ENCODE measurements around the gene PAK1.
"Not testable (repeated sequence)": the region's sequence is repeated elsewhere in the genome, so short reads cannot be mapped to it uniquely, and the experiment has no call there.

The PAK1 gene

DNA sequence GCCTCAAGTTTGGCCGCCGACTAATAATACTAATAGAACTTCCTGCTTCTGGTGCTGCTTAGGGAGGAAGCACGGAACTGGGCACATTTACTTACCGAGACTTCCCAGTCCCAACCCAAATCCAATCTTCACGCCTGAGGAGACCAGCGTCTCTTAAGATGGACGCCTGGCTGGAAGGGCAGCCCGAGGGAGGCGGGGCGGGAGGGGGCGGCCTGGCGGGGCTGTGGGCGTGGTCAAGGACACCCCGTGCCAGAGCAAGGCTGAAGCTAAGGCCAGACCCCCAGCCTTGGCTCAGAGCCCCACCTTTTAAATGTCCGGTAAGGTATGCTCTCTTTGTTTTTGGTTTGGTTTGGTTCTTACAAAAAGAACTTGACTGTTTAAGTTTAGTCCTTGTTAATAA is 172.4 kb downstream of the PAK1 start, which contains the start of gene GDPD4:
TSS of gene GDPD4 (minus strand) at position 177 of the 400 bp plus-strand sequence. CDS start 16,549 bp downstream, outside the sequence.
- no peak for DNase-seq

DNA sequence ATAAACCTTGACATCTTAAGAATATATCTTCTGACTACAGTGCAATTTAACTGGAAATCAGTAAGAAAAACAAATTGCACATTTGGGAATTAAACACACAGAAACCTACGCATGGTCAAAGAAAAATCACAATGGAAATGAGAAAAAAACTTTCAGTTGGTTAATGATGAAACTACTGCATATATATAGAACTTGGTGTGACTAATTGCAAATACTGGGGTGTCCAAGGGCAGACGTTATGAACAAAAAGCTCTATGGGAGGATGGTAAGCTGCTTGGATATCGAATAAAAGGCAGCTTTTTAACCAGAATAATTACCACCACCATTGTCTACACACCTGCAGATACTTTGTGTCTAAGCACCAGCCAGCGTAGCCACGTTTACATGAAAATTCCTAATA is 173.2 kb downstream of the PAK1 start:
- DNase-seq, result no peak

DNA sequence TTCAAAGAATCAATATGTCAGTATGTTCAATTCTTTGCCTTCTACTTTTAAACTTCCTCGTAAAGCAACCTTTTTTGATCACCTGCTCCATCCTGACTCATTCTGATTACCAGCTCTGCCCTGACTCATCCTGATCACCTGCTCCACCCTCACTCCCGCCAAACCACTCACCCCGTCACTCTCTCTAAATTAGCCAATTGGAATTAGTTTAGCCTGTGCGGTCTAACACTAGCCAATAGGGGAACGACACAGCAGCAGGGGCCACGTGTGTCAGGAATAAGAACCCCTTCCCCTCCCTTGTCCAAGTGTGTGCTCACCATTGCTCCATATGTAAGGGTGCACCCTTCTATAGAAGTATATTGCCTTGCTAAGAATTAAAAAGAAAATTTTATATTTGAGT is 173.9 kb downstream of the PAK1 start:
- not testable (repeated sequence) for DNase-seq

DNA sequence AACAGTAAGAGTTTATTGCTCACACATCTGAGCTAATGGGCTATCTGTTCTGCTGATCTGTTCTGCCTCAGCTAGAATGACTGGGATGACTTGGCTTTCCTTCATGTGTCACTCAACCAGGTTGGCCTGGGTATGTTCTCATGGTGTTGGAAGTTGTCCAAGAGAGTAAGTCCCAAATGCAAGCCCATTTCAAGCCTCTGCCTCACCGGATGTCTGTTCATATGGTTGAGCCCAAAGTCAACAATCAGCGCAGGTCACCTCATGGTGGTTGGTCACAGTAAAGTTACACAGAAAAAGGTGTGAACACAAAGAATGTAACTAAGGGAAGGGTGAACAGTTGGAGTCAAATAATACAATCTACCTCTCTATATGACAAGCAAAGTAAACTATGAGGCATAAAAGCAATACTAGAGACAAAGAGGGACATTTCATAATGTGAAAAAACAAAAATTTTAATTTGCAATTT is 174.3 kb downstream of the PAK1 start:
- no peak for DNase-seq

DNA sequence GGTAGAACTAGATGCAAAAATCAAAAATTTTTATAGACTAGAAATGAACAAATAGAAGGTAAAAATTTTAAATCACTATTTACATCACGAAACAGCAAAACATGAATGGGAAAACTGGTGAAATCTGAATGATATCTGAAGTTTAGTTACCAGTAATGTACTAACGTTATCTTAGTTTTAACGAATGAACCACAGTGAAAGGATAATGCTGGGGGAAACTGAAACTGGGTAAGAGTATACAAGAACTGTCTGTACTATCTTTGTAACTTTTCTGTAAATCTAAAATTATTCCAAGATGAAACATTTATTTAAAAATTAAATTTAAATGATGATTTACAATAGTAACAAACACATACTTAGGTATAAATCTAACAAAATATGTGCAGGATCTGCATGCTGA is 179.9 kb downstream of the PAK1 start:
- DNase-seq, result no peak

DNA sequence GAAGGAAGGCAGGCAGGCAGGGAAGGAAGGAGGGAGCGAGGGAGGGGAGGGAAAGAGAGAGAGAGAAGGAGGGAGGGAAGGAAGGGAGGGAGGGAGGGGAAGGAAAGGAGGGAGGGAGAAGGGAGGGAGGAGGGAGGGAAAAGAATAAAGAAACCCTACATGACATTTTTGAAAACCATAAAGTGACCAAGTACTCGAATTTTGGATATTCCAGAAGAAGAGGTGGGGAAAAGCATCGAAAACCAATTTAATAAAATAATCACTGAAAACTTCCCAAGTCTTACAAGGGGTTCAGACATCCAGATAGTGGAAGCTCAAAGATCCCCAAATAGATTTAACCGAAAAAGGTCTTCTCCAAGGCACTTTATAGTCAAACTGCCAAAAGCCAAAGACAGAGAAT is 184.2 kb downstream of the PAK1 start:
- no peak for DNase-seq

DNA sequence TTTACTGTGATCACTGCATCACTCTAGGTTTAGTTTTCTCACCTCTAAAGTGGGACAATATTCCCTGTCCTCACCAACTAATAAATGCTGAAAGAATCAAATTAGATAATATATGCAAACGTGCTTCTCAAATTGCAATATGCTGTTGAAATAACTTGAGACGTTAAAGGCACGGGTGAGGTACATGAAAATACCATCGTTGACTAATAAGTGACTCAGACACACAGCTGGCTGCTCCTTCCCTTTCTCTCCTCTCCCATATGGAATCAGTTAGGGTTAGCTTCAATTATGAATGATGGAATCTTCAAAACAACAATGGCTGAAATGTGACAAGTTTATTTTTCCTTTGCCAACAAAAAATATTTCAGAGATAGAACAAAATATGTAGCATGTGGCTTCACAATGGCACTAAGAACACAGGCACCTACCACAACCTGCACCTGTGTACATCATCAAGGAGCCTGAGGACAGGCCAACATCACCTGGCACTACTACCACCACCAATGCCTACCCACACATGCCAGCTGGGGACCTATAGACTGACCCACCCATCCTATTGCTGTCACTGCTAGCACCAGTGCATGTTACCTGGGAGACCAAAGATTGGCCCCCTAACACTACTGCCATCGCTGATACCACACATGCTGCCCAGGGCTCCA is 186.2 kb downstream of the PAK1 start:
- DNase-seq, result no peak

DNA sequence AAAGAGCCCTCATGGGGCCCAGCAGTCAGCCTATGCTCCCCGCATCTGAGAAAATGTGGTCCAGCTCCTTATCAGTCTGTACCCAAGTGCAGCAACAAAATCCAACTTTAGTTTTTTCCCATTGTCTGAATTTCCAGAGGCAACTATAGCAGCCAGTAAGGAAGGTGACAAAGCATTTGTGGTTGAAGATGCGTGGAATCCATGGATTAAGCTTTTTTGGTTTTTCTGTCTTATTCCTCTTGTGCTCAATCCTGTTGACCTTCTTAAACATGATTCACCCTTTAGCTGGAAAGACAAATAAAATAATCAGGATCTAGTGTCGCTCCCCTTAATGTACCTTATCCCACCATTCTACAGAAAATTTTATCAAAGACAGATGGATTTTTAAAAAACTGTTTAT is 186.8 kb downstream of the PAK1 start:
- DNase-seq, result no peak

DNA sequence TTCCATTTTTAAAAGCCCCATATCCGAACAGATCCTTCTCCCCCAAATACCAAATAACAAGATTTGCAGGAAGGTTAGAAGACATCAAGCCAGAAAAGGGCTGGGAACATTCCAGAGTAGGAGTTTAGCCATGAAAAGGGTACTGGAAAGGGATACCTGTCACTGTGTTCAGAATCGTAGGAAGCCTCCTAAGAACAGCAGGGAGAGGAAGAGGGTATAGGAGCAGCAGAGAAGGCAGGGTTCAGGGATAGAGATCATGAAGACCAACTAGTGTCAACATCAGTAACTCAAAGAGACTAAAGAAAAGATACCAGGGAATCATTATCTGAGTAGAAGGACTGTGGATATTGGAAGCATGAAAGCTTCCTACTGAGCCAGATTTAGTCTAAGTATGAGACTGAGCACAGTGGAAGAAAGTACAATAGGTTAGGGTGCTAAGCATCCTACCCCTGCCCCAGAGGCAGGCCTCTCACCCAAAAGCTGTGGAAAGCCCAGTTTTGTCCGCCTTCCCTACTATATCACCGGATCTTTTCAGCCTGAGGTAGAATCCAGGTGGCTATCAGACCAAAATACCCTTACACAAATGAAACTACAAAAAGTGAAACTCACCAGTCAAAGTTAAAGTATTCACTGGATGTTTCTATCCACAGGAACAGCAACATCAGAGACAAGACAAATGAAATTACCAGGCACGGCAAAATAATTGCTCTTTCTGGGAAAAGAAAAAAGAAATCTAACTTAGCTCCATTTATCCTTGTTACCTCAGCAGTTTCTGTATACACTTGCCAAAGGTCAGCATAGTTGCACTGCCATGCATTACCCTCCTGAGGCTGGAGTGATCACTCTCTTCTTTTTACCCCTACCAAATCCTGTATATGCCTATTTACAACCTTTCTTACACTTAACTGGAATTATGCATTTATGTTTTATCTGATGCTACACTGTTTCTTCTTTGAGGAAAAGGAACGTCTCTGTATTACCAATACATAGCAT is 189.1 kb downstream of the PAK1 start:
- DNase-seq, result no peak

DNA sequence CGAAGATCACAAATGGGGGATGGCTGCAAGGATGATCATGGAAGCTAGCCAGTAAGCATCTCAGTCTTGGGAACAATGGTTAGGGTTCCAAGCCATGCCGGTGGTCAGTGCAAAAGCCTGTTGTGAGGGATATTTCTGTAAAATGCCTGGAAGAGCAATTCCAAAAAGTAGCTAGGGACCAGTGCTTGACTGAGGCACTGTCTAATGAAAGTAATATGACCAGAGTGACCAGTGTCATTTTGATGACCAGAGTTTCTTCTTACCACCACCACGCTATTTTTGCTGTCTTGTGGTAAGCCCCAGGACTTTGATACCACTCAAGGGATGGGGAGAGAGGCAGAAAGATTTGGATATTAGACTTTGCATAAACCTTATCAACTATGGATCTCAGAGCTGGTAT is 190.8 kb downstream of the PAK1 start:
- no peak for DNase-seq

DNA sequence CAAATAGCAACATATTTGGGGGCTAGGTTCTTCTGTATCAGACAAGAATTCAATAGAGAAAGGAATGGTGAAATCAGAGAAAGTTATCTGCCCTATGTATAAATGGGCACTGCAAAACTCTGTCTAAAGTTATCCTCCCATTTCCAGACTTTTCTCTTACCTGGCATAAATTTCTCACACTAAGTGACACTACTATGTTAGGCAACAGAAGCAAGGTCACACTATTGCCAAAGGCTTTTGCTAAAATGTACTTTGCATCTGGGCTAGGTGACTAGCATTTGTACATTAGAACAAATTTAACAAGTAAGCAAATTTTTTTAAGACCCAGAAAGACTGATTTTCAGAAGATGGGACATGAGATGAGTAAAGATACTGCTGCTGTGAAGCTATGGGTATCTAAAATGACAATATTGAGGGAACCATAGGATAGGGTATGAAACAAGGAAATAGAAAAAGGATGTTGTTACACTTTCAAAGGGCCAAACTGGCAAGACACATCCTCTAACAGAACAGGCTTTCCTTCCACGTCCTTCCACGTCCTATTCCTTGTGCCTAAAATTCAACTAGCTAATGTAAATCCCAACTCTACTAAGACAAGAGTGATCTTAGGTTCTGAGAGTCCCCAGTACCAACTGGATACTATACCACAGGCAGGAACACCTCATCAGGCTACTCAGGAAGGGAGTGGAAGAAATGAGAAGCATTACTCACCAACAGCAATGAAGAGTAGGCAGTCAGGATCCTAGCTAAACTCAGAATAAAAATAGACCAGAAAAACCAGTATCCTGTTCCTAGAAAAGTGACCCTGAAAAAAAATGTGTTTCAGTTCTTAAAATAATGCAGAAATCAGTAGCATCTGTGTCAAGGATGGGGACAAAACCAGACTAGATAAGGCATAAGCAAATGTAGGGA is 195.0 kb downstream of the PAK1 start:
- DNase-seq, result no peak

DNA sequence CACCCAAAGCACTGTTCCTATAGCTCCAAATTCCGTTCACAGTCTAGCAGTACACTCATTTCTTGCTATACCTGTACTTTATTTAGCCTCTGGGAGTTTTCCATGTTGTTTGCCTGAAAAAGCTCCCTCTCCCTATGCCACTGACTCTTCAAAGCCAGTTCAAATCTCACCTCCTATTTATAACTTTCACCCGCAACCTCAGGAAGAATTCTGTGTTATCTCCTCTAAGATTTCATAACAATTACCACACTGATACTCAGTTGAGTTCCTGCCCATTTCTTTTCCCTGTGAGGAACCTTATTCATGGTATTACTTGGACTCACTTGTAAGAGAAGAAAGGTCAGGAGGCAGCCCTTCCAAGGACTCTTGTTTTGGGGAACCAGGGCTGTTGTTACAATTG is 197.6 kb downstream of the PAK1 start:
- no peak for DNase-seq
